GM12873 (cell line): ENCODE results near the gene RFTN1.

Source experiments
- TF ChIP-seq, protein P1 (sequence below): IDR thresholded peaks from 2 replicates; pipeline ENCODE4 v1.5.1; 2012; ENCODE audit warnings: low read depth, mild to moderate bottlenecking, moderate library complexity, low read length, control low read depth; ENCODE audit not compliant: insufficient read depth; ENCODE audit errors: missing control alignments

The RFTN1 gene

GRCh38 chr3:16486951-16487480, 26.5 kb downstream of the RFTN1 start:
- TF ChIP-seq, protein P1, sequence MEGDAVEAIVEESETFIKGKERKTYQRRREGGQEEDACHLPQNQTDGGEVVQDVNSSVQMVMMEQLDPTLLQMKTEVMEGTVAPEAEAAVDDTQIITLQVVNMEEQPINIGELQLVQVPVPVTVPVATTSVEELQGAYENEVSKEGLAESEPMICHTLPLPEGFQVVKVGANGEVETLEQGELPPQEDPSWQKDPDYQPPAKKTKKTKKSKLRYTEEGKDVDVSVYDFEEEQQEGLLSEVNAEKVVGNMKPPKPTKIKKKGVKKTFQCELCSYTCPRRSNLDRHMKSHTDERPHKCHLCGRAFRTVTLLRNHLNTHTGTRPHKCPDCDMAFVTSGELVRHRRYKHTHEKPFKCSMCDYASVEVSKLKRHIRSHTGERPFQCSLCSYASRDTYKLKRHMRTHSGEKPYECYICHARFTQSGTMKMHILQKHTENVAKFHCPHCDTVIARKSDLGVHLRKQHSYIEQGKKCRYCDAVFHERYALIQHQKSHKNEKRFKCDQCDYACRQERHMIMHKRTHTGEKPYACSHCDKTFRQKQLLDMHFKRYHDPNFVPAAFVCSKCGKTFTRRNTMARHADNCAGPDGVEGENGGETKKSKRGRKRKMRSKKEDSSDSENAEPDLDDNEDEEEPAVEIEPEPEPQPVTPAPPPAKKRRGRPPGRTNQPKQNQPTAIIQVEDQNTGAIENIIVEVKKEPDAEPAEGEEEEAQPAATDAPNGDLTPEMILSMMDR = no peak

GRCh38 chr3:16486201-16486600, 27.3 kb downstream of the RFTN1 start:
- TF ChIP-seq, protein P1 = no peak

GRCh38 chr3:16485395-16485992, 28.0 kb downstream of the RFTN1 start:
- TF ChIP-seq, protein P1 = no peak

DNA sequence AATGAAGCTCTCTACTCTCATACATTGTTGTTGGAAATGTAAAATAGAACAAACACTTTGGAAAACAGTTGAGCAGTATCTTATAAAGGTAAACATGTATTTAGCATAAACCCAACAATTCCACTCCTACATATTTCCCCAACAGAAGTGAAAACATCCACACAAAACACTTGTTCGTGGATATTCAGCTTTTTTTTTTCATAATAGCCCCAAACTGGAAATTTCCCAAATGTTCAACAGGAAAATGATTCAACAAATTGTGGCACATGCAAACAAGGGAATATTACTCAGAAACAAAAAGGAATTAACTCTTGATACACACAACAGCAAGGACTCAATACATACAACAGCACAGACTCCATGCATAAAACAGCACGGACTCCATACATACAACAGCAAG, 28.5 kb downstream of the RFTN1 start:
- TF ChIP-seq, protein P1 = no peak

- TF ChIP-seq, protein P1 = no peak
Measured at GRCh38 chr3:16484216-16484615, 29.3 kb downstream of the RFTN1 start.

- TF ChIP-seq, protein P1 = no peak
Measured at GRCh38 chr3:16482770-16483531, 30.5 kb downstream of the RFTN1 start.

GRCh38 chr3:16482194-16482769, 31.2 kb downstream of the RFTN1 start:
- TF ChIP-seq, protein P1 = no peak
